Measurements from ENCODE around the gene SLC9A5. TPM values are rescaled to one million over a fixed set of nuclear protein-coding genes. Genes with fewer than 3 reads are reported as not detected.

The SLC9A5 gene
- polyA plus RNA-seq, 3 donors = 1.0 TPM; not detected in 2

- no peaks in the 10 kb centered on the region for H3K9me3 Mint-ChIP-seq
- Histone ChIP-seq H3K4me2 (replicated peaks; ENCODE audit: extremely low read depth, low read length, poor library complexity, severe bottlenecking) (no peak overlapping the region), H3K79me2 (ENCODE audit: insufficient read depth, low read length) (no peaks in the 10 kb centered on the region), H3K4me1 (ENCODE audit: control insufficient read depth in 1 of 2, insufficient read depth in 2 of 2, low read length in 2 of 2) (no peaks in the 10 kb centered on the region), H3K27me3 (ENCODE audit: control insufficient read depth in 2 of 2, insufficient read depth in 2 of 2, low read length in 2 of 2) (no peaks in the 10 kb centered on the region), H2AFZ (ENCODE audit: insufficient read depth, low read depth, low read length, poor library complexity, severe bottlenecking) (no peak overlapping the region), H3K36me3 (replicated peaks in 1 of 2; ENCODE audit: control insufficient read depth in 1 of 2, insufficient read depth in 2 of 2, low read length in 2 of 2) (no peaks in the 10 kb centered on the region), H3K4me3 (replicated peaks in 1 of 3; ENCODE audit: low read depth in 2 of 3, low read length in 3 of 3) (no peak overlapping the region), H4K20me1 (ENCODE audit: insufficient read depth, low read length) (no peaks in the 10 kb centered on the region), H3K9me3 (replicated peaks in 1 of 2; ENCODE audit: control insufficient read depth in 1 of 2, insufficient read depth in 1 of 2, low read length in 2 of 2) (no peaks in the 10 kb centered on the region), H3K27ac (ENCODE audit: low read depth in 1 of 2, low read length in 2 of 2) (no peak overlapping the region), H3K9ac (ENCODE audit: insufficient read depth, low read length, poor library complexity, severe bottlenecking) (no peak overlapping the region)
- no peak overlapping the region for H3K4me3 Mint-ChIP-seq
- TF ChIP-seq CTCF (IDR thresholded peaks at IDR 0.05) = no peak
- no peaks in the 10 kb centered on the region for H3K36me3 Mint-ChIP-seq
- H3K27ac Mint-ChIP-seq = no peak overlapping the region
- intact Hi-C loops (cut with micrococcal nuclease) = no loop called here
- WGBS (ENCODE audit: insufficient coverage) = 96% methylated on average over 26 of the region's 28 CpGs
- no peaks in the 10 kb centered on the region for H3K4me1 Mint-ChIP-seq
- H3K27me3 Mint-ChIP-seq (ENCODE audit: low read depth in 3 of 3) = peaks cover 0 to 7% (median 2%) of the 10 kb centered on the region in 3 donors
- no peak for DNase-seq
These were observed 37.9 kb downstream of the SLC9A5 start for GRCh38 chr16:67286441-67287235.

DNA sequence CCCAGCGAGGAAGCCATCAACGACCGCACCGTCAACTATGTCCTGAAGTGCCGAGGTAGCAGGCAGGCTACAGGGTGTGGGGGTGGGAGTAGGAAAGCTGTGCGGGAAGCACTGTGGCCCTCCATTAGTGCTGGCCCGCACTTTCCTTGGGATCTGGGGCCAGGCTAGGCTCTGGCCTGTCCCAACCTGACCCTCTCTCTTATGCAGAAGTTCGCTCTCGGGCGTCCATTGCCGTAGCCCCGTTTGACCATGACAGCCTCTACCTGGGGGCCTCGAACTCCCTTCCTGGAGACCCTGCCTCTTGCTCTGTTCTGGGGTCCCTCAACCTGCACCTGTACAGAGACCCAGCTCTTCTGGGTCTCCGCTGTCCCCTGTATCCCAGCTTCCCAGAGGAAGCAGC is 39.2 kb downstream of the SLC9A5 start:
- H3K27me3 ChIP-seq (ENCODE audit: control insufficient read depth in 2 of 2, insufficient read depth in 2 of 2, low read length in 2 of 2) = no peaks in the 10 kb centered on the region
- H3K9me3 ChIP-seq (replicated peaks in 1 of 2; ENCODE audit: control insufficient read depth in 1 of 2, insufficient read depth in 1 of 2, low read length in 2 of 2) = no peaks in the 10 kb centered on the region
- H3K4me1 ChIP-seq (ENCODE audit: control insufficient read depth in 1 of 2, insufficient read depth in 2 of 2, low read length in 2 of 2) = no peaks in the 10 kb centered on the region
- H3K79me2 ChIP-seq (ENCODE audit: insufficient read depth, low read length) = no peaks in the 10 kb centered on the region
- H3K27me3 Mint-ChIP-seq (ENCODE audit: low read depth in 3 of 3) = peaks cover 0 to 7% (median 2%) of the 10 kb centered on the region in 3 donors
- TF ChIP-seq CTCF (IDR thresholded peaks at IDR 0.05) = no peak
- WGBS (ENCODE audit: insufficient coverage) = 96% methylated on average over 13 of the region's 14 CpGs
- H4K20me1 ChIP-seq (ENCODE audit: insufficient read depth, low read length) = no peaks in the 10 kb centered on the region
- no peak overlapping the region for H3K27ac ChIP-seq (ENCODE audit: low read depth in 1 of 2, low read length in 2 of 2)
- no peak overlapping the region for H3K9ac ChIP-seq (ENCODE audit: insufficient read depth, low read length, poor library complexity, severe bottlenecking)
- intact Hi-C loops (cut with micrococcal nuclease) = no loop called here
- no peaks in the 10 kb centered on the region for H3K4me1 Mint-ChIP-seq
- no peak overlapping the region for H3K4me3 ChIP-seq (replicated peaks in 1 of 3; ENCODE audit: low read depth in 2 of 3, low read length in 3 of 3)
- no peak overlapping the region for H2AFZ ChIP-seq (ENCODE audit: insufficient read depth, low read depth, low read length, poor library complexity, severe bottlenecking)
- H3K27ac Mint-ChIP-seq = no peak overlapping the region
- H3K36me3 Mint-ChIP-seq = no peaks in the 10 kb centered on the region
- H3K36me3 ChIP-seq (replicated peaks in 1 of 2; ENCODE audit: control insufficient read depth in 1 of 2, insufficient read depth in 2 of 2, low read length in 2 of 2) = no peaks in the 10 kb centered on the region
- no peaks in the 10 kb centered on the region for H3K9me3 Mint-ChIP-seq
- no peak for DNase-seq
- no peak overlapping the region for H3K4me3 Mint-ChIP-seq
- H3K4me2 ChIP-seq (replicated peaks; ENCODE audit: extremely low read depth, low read length, poor library complexity, severe bottlenecking) = no peak overlapping the region
